Limb (tissue), 2 donors: ENCODE data around the gene OGDHL.

Experiments used
- DNase-seq, 2 donors: peaks; one replicate each; pipeline ENCODE4 v3.0.0-alpha.2; 2016; ENCODE audit errors: extremely low spot score in 2 of 2

The OGDHL gene

GRCh38 chr10:49690698-49691356 lies 71.3 kb downstream of the OGDHL start:
- DNase-seq = no peak

GRCh38 chr10:49689882-49690510 lies 72.1 kb downstream of the OGDHL start:
- DNase-seq = no peak

GRCh38 chr10:49688920-49689319 lies 73.2 kb downstream of the OGDHL start:
- no peak for DNase-seq

GRCh38 chr10:49688261-49688846 lies 73.8 kb downstream of the OGDHL start:
- DNase-seq = no peak

GRCh38 chr10:49686651-49687050 lies 75.5 kb downstream of the OGDHL start:
- DNase-seq = no peak
